Measurements from ENCODE around the gene FZR1. TPM values are rescaled to one million over a fixed set of nuclear protein-coding genes. Genes with fewer than 3 reads are reported as not detected.
"Not testable (repeated sequence)": the region's sequence is repeated elsewhere in the genome, so short reads cannot be mapped to it uniquely, and the experiment has no call there.

Gene FZR1
- total RNA-seq, 6 donors from 2014 or later, result 19.9 to 110 (median 37.5) TPM

DNA sequence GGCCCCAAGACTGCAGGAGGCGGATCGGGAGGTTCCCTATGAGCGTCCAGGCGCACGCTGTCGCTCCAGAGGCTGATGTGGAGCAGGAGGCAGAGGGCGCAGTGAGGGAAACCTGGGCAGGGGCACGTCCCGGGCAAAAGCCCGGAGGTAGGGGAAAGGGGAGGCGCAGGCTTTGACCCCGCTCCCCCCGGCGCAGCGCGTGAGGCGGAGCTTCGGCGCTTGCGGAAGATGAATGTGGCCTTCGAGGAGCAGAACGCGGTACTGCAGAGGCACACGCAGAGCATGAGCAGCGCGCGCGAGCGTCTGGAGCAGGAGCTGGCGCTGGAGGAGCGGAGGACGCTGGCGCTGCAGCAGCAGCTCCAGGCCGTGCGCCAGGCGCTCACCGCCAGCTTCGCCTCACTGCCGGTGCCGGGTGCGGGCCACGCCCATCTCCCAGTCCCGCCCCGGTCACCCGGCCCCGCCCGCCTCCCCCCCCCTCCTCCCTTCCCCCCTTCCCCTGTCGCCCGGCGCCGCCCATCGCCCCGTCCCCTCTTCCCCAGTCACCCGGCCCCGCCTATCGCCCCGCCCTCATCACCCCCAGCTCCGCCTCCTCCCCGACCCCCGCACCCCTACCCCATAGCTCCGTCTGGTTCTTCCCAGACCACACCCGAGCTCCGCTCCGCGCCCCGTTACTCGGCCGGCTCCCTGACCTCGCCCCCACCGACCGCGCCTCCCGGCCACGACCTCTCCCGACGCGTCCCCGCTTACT is 70.8 kb downstream of the FZR1 start:
- peak in 1 of 2 donors; percentile 90 for DNase-seq
- peaks cover 15 to 31% (median 24%) of the 10 kb centered on the region in 4 donors for H3K4me1 ChIP-seq
- ATAC-seq (ENCODE audit: low FRiP score in 2 of 2), result peak in 1 of 2 donors; percentile 7
- H3K36me3 ChIP-seq, result peaks cover 0 to 13% (median 0%) of the 10 kb centered on the region in 4 donors
- 77 to 84% methylated on average over 39 to 59 of the region's 78 CpGs for WGBS, 2 donors
- H3K27me3 ChIP-seq, result no peaks in the 10 kb centered on the region
- H3K9me3 ChIP-seq, result no peaks in the 10 kb centered on the region
- peak overlapping the region in 1 of 4 donors; percentile 15 for H3K27ac ChIP-seq
- TF ChIP-seq, protein P1, sequence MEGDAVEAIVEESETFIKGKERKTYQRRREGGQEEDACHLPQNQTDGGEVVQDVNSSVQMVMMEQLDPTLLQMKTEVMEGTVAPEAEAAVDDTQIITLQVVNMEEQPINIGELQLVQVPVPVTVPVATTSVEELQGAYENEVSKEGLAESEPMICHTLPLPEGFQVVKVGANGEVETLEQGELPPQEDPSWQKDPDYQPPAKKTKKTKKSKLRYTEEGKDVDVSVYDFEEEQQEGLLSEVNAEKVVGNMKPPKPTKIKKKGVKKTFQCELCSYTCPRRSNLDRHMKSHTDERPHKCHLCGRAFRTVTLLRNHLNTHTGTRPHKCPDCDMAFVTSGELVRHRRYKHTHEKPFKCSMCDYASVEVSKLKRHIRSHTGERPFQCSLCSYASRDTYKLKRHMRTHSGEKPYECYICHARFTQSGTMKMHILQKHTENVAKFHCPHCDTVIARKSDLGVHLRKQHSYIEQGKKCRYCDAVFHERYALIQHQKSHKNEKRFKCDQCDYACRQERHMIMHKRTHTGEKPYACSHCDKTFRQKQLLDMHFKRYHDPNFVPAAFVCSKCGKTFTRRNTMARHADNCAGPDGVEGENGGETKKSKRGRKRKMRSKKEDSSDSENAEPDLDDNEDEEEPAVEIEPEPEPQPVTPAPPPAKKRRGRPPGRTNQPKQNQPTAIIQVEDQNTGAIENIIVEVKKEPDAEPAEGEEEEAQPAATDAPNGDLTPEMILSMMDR (IDR thresholded peaks at IDR 0.05), result no peak
- TF ChIP-seq POLR2A (IDR thresholded peaks at IDR 0.05), result no peak
- TF ChIP-seq EP300 (IDR thresholded peaks at IDR 0.05), result no peak
- TF ChIP-seq POLR2AphosphoS5 (IDR thresholded peaks at IDR 0.05), result no peak
- peak overlapping the region in 3 of 4 donors; percentile 7 to 40 (median 28) for H3K4me3 ChIP-seq

DNA sequence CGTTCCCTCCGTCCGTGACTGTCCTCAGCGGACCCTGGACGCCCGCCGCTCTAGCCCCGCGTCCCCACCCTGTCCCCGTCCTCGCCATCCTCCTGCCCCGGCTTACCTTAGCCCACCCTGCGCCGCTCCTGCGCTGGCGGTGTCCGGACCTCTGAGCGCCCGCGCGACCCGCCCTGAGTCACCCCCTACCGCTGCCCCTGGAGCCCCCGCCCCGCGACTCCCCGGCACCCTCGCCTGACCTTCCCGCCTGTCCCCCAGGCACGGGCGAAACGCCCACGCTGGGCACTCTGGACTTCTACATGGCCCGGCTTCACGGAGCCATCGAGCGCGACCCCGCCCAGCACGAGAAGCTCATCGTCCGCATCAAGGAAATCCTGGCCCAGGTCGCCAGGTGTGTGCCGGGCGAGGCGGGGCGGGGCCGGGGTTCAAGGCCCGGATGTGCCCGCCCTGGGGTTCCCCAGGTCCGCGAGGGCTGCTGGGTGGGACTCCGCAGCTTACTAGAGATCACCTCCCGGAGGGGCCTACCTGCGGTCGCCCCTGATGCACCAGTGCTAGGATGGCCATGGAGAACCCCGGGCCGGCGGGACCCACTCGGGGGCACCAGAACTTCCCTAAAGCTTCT is 71.7 kb downstream of the FZR1 start:
- no peak overlapping the region for H3K27ac ChIP-seq
- H3K9me3 ChIP-seq, result no peaks in the 10 kb centered on the region
- ATAC-seq (ENCODE audit: low FRiP score in 2 of 2) (no peak), DNase-seq (peak in 1 of 2 donors; percentile 87)
- 96% methylated on average over 41 to 47 of the region's 60 CpGs for WGBS, 2 donors
- no peak for TF ChIP-seq POLR2AphosphoS5 (IDR thresholded peaks at IDR 0.05)
- no peak overlapping the region for H3K4me3 ChIP-seq
- H3K27me3 ChIP-seq, result no peaks in the 10 kb centered on the region
- H3K36me3 ChIP-seq, result peaks cover 0 to 13% (median 0%) of the 10 kb centered on the region in 4 donors
- peaks cover 13 to 26% (median 19%) of the 10 kb centered on the region in 4 donors for H3K4me1 ChIP-seq

DNA sequence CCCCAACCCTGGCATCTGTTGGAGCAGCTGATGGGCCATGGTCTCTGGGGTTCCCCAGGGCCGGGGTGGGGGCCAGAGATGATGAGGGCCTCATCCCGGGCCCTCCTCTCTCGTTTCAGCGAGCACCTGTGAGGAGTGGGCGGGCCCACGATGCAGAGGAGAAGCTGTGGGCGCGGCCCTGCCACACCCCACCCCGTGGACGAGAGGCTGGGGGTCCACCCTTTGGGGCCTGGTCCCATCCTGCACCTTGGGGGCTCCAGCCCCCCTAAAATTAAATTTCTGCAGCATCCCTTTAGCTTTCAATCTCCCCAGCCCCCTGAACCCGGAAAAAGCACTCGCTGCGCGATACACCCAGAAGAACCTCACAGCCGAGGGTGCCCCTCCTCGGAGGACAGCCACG is 72.3 kb downstream of the FZR1 start:
- ATAC-seq (ENCODE audit: low FRiP score in 2 of 2) (no peak), DNase-seq (no peak)
- Histone ChIP-seq H3K27ac (no peak overlapping the region), H3K4me3 (no peak overlapping the region), H3K36me3 (peaks cover 0 to 13% (median 0%) of the 10 kb centered on the region in 4 donors), H3K4me1 (peaks cover 12 to 22% (median 17%) of the 10 kb centered on the region in 4 donors), H3K27me3 (no peaks in the 10 kb centered on the region), H3K9me3 (no peaks in the 10 kb centered on the region)
- TF ChIP-seq POLR2AphosphoS5 (IDR thresholded peaks at IDR 0.05) (no peak), POLR2A (IDR thresholded peaks at IDR 0.05) (no peak)
- WGBS, 2 donors, result 79 to 86% methylated on average over 12 to 17 of the region's 17 CpGs

DNA sequence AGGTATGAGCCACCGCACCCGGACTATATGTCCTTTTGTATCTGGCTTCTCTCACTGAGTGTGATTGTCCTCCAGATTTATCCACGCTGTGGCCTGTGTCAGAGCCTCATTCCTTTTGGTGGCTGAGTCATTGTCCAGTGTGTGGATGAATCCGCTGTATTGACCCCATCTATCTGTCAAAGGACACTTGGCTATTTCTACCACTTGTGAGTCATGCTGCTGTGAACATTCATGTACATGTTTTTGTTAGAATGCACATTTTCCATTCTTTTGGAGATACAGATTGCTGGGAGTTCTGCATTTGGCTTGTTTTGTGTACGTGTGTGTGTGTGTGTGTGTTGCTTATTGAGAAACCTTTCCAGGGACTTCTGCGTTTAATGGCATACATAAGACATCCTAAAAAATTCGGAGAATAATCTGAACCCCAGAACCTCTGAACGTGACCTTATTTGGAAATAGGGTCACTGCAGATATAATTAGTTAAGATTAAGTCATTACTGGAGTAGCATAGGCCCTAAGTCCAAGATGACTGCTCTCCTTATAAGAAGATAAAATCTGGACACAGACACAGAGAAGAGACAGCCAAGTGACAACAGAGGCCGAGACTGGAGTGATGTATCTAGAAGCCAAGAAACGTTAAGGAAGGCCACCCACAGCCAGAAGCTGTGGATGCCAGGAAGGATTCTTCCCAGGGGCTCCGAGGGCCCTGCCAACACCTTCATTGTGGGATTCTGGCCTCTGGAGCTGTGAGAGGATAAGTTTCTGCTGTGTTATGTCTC is 74.2 kb downstream of the FZR1 start:
- TF ChIP-seq POLR2A (IDR thresholded peaks at IDR 0.05), result no peak
- TF ChIP-seq, protein P1 (IDR thresholded peaks at IDR 0.05), result no peak
- no peak for TF ChIP-seq POLR2AphosphoS5 (IDR thresholded peaks at IDR 0.05)
- no peak for TF ChIP-seq EP300 (IDR thresholded peaks at IDR 0.05)
- Histone ChIP-seq H3K4me1 (peaks cover 6 to 15% (median 14%) of the 10 kb centered on the region in 4 donors), H3K27me3 (peaks cover 0 to 4% (median 1%) of the 10 kb centered on the region in 4 donors), H3K36me3 (peaks cover 0 to 7% (median 0%) of the 10 kb centered on the region in 4 donors), H3K27ac (peak overlapping the region in 3 of 4 donors; percentile 21 to 33 (median 27)), H3K9me3 (no peaks in the 10 kb centered on the region), H3K4me3 (no peak overlapping the region)
- DNase-seq, result no peak
- WGBS, 2 donors, result 58 to 66% methylated on average over 11 of the region's 11 CpGs
- ATAC-seq (ENCODE audit: low FRiP score in 2 of 2), result peak in 1 of 2 donors; percentile 22

DNA sequence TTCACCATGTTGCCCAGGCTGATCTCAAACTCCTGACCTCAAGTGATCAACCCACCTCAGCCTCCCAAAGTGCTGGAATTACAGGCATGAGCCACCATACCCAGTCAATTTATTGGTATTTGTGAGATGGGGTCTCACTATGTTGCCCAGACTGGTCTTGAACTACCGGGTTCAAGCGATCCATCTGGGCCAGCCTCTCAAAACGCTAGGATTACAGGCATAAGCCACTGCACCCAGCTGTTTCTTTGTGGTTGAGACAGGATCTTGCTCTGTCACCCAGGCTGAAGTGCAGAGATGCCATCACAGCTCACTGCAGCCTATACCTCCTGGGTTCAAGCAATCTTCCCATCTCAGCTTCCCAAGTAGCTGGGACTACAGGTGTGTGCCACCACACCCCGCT is 75.7 kb downstream of the FZR1 start:
- H3K36me3 ChIP-seq; H3K9me3 ChIP-seq; H3K4me3 ChIP-seq; H3K27ac ChIP-seq; DNase-seq; ATAC-seq (ENCODE audit: low FRiP score in 2 of 2): not testable (repeated sequence)
- Histone ChIP-seq H3K4me1 (peaks cover 8 to 21% (median 10%) of the 10 kb centered on the region in 4 donors), H3K27me3 (peaks cover 0 to 17% (median 8%) of the 10 kb centered on the region in 4 donors)
- 75 to 85% methylated on average over 3 to 4 of the region's 4 CpGs for WGBS, 2 donors

DNA sequence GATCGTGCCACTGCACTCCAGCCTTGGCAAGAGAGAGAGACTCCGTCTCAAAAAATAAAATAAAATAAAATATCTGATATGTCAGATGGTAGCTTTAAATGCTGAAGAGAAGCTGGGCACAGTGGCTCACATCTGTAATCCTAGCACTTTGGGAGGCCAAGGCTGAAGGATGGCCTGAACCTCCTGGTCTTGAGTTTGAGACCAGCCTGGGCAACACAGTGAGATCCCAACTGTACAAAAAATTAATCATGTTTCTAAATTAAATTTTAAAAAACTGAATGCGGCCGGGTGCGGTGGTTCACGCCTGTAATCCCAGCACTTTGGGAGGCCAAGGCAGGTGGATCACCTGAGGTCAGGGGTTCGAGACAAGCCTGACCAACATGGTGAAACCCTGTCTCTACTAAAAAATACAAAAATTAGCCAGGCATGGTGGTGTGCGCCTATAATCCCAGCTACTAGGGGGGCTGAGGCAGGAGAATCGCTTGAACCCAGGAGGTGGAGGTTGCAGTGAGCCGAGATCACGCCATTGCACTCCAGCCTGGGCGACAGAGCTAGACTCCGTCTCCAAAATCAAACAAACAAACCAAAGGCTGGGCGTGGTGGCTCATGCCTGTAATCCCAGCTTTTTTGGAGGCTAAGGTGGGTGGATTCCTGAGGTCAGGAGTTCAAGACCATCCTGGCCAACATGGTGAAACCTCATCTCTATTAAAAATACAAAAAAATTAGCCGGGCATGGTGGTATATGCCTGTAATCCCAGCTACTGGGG is 78.1 kb downstream of the FZR1 start:
- not testable (repeated sequence) for H3K36me3 ChIP-seq; DNase-seq; H3K27ac ChIP-seq; ATAC-seq (ENCODE audit: low FRiP score in 2 of 2); H3K4me3 ChIP-seq; H3K9me3 ChIP-seq
- H3K27me3 ChIP-seq, result peaks cover 0 to 17% (median 8%) of the 10 kb centered on the region in 4 donors
- H3K4me1 ChIP-seq, result peaks cover 8 to 22% (median 10%) of the 10 kb centered on the region in 4 donors
- 85 to 91% methylated on average over 15 of the region's 15 CpGs for WGBS, 2 donors
